Measurements from ENCODE around the gene ACVRL1. TPM values are rescaled to one million over a fixed set of nuclear protein-coding genes. Genes with fewer than 3 reads are reported as not detected.

ACVRL1 gene
- total RNA-seq, 1 experiment from 2014 or later: not detected

DNA sequence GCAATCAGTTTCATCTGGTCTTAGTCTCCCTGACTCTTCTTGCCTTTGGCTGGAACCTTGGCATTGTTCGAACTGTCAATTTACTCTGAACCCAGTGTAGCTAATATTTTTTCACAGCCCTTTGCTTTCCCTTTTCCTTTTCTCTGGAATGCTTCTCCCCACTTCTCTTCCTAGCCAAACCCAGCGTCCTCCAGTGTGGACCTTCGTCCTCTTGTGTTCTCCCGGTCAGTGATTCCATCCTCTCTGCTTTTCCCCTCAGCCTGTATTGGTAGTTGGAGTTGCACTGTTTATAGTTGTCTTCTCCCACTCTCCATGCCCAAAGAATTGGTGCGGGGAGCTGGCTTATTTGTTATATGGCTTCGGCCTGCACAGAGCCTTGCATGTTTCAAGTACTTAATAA lies 53.6 kb downstream of the ACVRL1 start:
- no peak overlapping the region for H3K4me2 ChIP-seq (ENCODE audit: insufficient read depth, insufficient read length, low read length)
- no peak overlapping the region for H3K23ac ChIP-seq (ENCODE audit: insufficient read length, low read depth, low read length)
- H4K8ac ChIP-seq (replicated peaks; ENCODE audit: insufficient read length, low read depth, low read length): no peak overlapping the region
- H2AK5ac ChIP-seq (ENCODE audit: insufficient read length, low read length): no peak overlapping the region
- H3K79me1 ChIP-seq (ENCODE audit: insufficient read depth, low read depth, low read length, poor library complexity, severe bottlenecking): no peaks in the 10 kb centered on the region
- H2BK12ac ChIP-seq (ENCODE audit: insufficient read length, low read depth, low read length): no peak overlapping the region
- H3K27ac ChIP-seq (ENCODE audit: insufficient read length, low read depth, low read length): no peak overlapping the region
- Mint-ChIP-seq H3K36me3 (ENCODE audit: insufficient read depth in 1 of 3, low read depth in 3 of 3) (peaks cover 7 to 48% (median 8%) of the 10 kb centered on the region in 3 experiments), H3K4me3 (no peak overlapping the region), H3K9me3 (peaks cover 5 to 6% of the 10 kb centered on the region in 2 experiments; a peak in 3 of 5 replicates), H3K27me3 (ENCODE audit: low read depth) (no peaks in the 10 kb centered on the region), H3K27ac (no peak overlapping the region), H3K4me1 (peaks cover 5 to 9% of the 10 kb centered on the region in 2 experiments; a peak in 3 of 4 replicates)
- no peak overlapping the region for H3T11ph ChIP-seq (ENCODE audit: low read length)
- DNase-seq: no peak
- no peak overlapping the region for H2AFZ ChIP-seq (ENCODE audit: low read length)
- H2BK20ac ChIP-seq (ENCODE audit: low read depth, low read length, poor library complexity, severe bottlenecking): no peak overlapping the region
- no CpG with 5 or more reads among the region's 6 CpGs for WGBS (ENCODE audit: extremely low coverage, insufficient read length, low lambda C conversion rate)
- no peak overlapping the region for H2BK15ac ChIP-seq (ENCODE audit: low read depth, low read length)
- no peaks in the 10 kb centered on the region for H3K27me3 ChIP-seq (ENCODE audit: insufficient read depth, low read length)
- H4K20me1 ChIP-seq (ENCODE audit: control insufficient read depth, insufficient read depth, insufficient read length): no peaks in the 10 kb centered on the region
- H3K9me3 ChIP-seq (ENCODE audit: control insufficient read depth, low read depth, low read length): no peaks in the 10 kb centered on the region
- no peak overlapping the region for H3K4ac ChIP-seq (ENCODE audit: low read depth, low read length)
- no peak overlapping the region for H3K9ac ChIP-seq (ENCODE audit: extremely low read depth, insufficient read length, low read length)
- H4K5ac ChIP-seq (ENCODE audit: insufficient read length, low read depth, low read length): no peak overlapping the region
- no peak overlapping the region for H2BK120ac ChIP-seq (ENCODE audit: low read depth, low read length, poor library complexity, severe bottlenecking)
- H3K23me2 ChIP-seq (ENCODE audit: insufficient read length, low read depth, low read length, poor library complexity, severe bottlenecking): no peaks in the 10 kb centered on the region
- TF ChIP-seq, protein P1, sequence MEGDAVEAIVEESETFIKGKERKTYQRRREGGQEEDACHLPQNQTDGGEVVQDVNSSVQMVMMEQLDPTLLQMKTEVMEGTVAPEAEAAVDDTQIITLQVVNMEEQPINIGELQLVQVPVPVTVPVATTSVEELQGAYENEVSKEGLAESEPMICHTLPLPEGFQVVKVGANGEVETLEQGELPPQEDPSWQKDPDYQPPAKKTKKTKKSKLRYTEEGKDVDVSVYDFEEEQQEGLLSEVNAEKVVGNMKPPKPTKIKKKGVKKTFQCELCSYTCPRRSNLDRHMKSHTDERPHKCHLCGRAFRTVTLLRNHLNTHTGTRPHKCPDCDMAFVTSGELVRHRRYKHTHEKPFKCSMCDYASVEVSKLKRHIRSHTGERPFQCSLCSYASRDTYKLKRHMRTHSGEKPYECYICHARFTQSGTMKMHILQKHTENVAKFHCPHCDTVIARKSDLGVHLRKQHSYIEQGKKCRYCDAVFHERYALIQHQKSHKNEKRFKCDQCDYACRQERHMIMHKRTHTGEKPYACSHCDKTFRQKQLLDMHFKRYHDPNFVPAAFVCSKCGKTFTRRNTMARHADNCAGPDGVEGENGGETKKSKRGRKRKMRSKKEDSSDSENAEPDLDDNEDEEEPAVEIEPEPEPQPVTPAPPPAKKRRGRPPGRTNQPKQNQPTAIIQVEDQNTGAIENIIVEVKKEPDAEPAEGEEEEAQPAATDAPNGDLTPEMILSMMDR (conservative IDR thresholded peaks at IDR 0.05): no peak
- H3K4me1 ChIP-seq (ENCODE audit: insufficient read depth, low read length): no peaks in the 10 kb centered on the region
- no peak overlapping the region for H4K91ac ChIP-seq (ENCODE audit: insufficient read length, low read depth, low read length)
- H3K14ac ChIP-seq (ENCODE audit: insufficient read depth, low read length): no peak overlapping the region
- H2BK5ac ChIP-seq (ENCODE audit: insufficient read length, low read length): no peak overlapping the region
- no peak overlapping the region for H3K56ac ChIP-seq (ENCODE audit: insufficient read length, low read depth, low read length)
- H3K79me2 ChIP-seq (ENCODE audit: insufficient read depth, low read length): no peaks in the 10 kb centered on the region; the same call in 1 of the 2 replicates
- no peak overlapping the region for H3K18ac ChIP-seq (ENCODE audit: insufficient read length, low read depth, low read length)
